GM13976 (cell line): ENCODE data around the gene TEX44.

Experiments
- DNase-seq: peaks from one replicate; pipeline ENCODE4 v3.0.0; 2012; ENCODE audit warnings: low spot score
- in situ Hi-C: fragments of 300-500 bp; cut with MboI; formaldehyde crosslinking; loops from one replicate; pipeline ENCODE4 v1.12.0; 2022; ENCODE audit warnings: low sequenced_read_pairs, mixed read lengths, inconsistent platforms; ENCODE audit not compliant: unreplicated experiment
- TF ChIP-seq, protein P1 (sequence below): IDR thresholded peaks from 2 replicates; pipeline ENCODE4 v1.5.1; 2012; ENCODE audit warnings: borderline replicate concordance, mild to moderate bottlenecking; ENCODE audit not compliant: insufficient read depth; ENCODE audit errors: extremely low read depth, missing control alignments, control extremely low read depth

The TEX44 gene

GRCh38 chr2:231616296-231616695 lies 23.6 kb downstream of the TEX44 start:
- no peak for DNase-seq
- in situ Hi-C loops: loop anchor here (10.0 kb wide), 2 partner anchors 59 to 89 kb away; partner anchors contain the start of gene PTMA
- TF ChIP-seq, protein P1, sequence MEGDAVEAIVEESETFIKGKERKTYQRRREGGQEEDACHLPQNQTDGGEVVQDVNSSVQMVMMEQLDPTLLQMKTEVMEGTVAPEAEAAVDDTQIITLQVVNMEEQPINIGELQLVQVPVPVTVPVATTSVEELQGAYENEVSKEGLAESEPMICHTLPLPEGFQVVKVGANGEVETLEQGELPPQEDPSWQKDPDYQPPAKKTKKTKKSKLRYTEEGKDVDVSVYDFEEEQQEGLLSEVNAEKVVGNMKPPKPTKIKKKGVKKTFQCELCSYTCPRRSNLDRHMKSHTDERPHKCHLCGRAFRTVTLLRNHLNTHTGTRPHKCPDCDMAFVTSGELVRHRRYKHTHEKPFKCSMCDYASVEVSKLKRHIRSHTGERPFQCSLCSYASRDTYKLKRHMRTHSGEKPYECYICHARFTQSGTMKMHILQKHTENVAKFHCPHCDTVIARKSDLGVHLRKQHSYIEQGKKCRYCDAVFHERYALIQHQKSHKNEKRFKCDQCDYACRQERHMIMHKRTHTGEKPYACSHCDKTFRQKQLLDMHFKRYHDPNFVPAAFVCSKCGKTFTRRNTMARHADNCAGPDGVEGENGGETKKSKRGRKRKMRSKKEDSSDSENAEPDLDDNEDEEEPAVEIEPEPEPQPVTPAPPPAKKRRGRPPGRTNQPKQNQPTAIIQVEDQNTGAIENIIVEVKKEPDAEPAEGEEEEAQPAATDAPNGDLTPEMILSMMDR: no peak

GRCh38 chr2:231617059-231617926 lies 24.6 kb downstream of the TEX44 start:
- TF ChIP-seq, protein P1: no peak
- DNase-seq: no peak
- in situ Hi-C loops: loop anchor here (10.0 kb wide), 2 partner anchors 58 to 88 kb away; partner anchors contain the start of gene PTMA

- DNase-seq: no peak
- in situ Hi-C loops: no loop called here
Observed at GRCh38 chr2:231621051-231621879, 28.6 kb downstream of the TEX44 start.

GRCh38 chr2:231622963-231623362 lies 30.3 kb downstream of the TEX44 start:
- in situ Hi-C loops: no loop called here
- DNase-seq: no peak
- TF ChIP-seq, protein P1: no peak

More at GRCh38 chr2:231621051-231621879, 28.6 kb downstream of the TEX44 start:
- TF ChIP-seq, protein P1: no peak

DNA sequence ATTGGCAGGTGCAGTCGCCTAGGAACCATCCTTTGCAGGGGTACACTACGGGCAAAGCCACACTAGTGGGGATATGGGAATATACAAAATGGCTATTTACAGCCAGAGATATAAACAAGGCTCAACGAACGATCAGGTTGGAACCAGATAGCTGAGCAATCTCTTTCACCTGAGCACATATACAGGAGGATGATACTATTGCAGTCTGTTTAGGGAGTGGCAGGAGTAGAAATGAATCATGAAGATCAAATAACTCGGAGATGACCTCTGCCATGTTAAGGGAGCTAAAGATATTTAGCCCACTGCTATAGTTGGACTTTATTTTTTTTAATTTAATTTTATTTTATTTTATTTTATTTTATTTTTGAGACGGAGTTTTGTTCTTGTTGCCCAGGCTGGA lies 33.8 kb downstream of the TEX44 start:
- DNase-seq: no peak
- in situ Hi-C loops: no loop called here
- TF ChIP-seq, protein P1: no peak

- no peak for DNase-seq
- in situ Hi-C loops: no loop called here
- TF ChIP-seq, protein P1: no peak
Observed at GRCh38 chr2:231627384-231628120, 34.9 kb downstream of the TEX44 start.
